ENCODE measurements around the gene LRRC38.

DNA sequence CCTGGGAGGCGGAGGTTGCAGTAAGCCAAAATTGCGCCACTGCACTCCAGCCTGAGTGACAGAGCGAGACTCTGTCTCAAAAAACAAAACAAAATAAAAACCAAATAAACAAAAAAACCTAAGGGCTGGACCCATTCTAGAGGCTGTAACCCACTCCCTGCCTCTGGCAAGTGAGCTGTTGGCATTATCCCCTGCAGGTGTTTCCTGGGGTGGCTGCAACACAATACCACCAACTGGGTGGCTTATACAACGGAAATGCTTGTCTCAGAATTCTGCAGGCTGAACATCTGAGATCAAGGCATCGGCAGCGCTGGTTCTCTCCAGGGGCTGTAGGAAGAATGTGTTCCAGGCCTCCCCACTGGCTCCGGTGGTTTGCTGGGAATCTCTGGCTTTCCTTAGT is 15.2 kb downstream of the LRRC38 start:
- TF ChIP-seq, protein P1, sequence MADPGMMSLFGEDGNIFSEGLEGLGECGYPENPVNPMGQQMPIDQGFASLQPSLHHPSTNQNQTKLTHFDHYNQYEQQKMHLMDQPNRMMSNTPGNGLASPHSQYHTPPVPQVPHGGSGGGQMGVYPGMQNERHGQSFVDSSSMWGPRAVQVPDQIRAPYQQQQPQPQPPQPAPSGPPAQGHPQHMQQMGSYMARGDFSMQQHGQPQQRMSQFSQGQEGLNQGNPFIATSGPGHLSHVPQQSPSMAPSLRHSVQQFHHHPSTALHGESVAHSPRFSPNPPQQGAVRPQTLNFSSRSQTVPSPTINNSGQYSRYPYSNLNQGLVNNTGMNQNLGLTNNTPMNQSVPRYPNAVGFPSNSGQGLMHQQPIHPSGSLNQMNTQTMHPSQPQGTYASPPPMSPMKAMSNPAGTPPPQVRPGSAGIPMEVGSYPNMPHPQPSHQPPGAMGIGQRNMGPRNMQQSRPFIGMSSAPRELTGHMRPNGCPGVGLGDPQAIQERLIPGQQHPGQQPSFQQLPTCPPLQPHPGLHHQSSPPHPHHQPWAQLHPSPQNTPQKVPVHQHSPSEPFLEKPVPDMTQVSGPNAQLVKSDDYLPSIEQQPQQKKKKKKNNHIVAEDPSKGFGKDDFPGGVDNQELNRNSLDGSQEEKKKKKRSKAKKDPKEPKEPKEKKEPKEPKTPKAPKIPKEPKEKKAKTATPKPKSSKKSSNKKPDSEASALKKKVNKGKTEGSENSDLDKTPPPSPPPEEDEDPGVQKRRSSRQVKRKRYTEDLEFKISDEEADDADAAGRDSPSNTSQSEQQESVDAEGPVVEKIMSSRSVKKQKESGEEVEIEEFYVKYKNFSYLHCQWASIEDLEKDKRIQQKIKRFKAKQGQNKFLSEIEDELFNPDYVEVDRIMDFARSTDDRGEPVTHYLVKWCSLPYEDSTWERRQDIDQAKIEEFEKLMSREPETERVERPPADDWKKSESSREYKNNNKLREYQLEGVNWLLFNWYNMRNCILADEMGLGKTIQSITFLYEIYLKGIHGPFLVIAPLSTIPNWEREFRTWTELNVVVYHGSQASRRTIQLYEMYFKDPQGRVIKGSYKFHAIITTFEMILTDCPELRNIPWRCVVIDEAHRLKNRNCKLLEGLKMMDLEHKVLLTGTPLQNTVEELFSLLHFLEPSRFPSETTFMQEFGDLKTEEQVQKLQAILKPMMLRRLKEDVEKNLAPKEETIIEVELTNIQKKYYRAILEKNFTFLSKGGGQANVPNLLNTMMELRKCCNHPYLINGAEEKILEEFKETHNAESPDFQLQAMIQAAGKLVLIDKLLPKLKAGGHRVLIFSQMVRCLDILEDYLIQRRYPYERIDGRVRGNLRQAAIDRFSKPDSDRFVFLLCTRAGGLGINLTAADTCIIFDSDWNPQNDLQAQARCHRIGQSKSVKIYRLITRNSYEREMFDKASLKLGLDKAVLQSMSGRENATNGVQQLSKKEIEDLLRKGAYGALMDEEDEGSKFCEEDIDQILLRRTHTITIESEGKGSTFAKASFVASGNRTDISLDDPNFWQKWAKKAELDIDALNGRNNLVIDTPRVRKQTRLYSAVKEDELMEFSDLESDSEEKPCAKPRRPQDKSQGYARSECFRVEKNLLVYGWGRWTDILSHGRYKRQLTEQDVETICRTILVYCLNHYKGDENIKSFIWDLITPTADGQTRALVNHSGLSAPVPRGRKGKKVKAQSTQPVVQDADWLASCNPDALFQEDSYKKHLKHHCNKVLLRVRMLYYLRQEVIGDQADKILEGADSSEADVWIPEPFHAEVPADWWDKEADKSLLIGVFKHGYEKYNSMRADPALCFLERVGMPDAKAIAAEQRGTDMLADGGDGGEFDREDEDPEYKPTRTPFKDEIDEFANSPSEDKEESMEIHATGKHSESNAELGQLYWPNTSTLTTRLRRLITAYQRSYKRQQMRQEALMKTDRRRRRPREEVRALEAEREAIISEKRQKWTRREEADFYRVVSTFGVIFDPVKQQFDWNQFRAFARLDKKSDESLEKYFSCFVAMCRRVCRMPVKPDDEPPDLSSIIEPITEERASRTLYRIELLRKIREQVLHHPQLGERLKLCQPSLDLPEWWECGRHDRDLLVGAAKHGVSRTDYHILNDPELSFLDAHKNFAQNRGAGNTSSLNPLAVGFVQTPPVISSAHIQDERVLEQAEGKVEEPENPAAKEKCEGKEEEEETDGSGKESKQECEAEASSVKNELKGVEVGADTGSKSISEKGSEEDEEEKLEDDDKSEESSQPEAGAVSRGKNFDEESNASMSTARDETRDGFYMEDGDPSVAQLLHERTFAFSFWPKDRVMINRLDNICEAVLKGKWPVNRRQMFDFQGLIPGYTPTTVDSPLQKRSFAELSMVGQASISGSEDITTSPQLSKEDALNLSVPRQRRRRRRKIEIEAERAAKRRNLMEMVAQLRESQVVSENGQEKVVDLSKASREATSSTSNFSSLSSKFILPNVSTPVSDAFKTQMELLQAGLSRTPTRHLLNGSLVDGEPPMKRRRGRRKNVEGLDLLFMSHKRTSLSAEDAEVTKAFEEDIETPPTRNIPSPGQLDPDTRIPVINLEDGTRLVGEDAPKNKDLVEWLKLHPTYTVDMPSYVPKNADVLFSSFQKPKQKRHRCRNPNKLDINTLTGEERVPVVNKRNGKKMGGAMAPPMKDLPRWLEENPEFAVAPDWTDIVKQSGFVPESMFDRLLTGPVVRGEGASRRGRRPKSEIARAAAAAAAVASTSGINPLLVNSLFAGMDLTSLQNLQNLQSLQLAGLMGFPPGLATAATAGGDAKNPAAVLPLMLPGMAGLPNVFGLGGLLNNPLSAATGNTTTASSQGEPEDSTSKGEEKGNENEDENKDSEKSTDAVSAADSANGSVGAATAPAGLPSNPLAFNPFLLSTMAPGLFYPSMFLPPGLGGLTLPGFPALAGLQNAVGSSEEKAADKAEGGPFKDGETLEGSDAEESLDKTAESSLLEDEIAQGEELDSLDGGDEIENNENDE (IDR thresholded peaks at IDR 0.05; ENCODE audit: insufficient replicate concordance, low read length), result no peak
- TF ChIP-seq EP300 (IDR thresholded peaks at IDR 0.05; ENCODE audit: borderline replicate concordance in 1 of 2, low read depth in 2 of 2, low read length in 2 of 2) (no peak), NRF1 (IDR thresholded peaks at IDR 0.05; ENCODE audit: low read depth, low read length) (no peak), CBX5 (IDR thresholded peaks at IDR 0.05; ENCODE audit: low read depth, low read length) (no peak), POLR2A (IDR thresholded peaks at IDR 0.05; ENCODE audit: control extremely low read depth in 1 of 2, low read depth in 2 of 2, low read length in 2 of 2) (no peak)
- TF ChIP-seq, protein P2, sequence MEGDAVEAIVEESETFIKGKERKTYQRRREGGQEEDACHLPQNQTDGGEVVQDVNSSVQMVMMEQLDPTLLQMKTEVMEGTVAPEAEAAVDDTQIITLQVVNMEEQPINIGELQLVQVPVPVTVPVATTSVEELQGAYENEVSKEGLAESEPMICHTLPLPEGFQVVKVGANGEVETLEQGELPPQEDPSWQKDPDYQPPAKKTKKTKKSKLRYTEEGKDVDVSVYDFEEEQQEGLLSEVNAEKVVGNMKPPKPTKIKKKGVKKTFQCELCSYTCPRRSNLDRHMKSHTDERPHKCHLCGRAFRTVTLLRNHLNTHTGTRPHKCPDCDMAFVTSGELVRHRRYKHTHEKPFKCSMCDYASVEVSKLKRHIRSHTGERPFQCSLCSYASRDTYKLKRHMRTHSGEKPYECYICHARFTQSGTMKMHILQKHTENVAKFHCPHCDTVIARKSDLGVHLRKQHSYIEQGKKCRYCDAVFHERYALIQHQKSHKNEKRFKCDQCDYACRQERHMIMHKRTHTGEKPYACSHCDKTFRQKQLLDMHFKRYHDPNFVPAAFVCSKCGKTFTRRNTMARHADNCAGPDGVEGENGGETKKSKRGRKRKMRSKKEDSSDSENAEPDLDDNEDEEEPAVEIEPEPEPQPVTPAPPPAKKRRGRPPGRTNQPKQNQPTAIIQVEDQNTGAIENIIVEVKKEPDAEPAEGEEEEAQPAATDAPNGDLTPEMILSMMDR (IDR thresholded peaks at IDR 0.05; ENCODE audit: control extremely low read depth in 1 of 3, insufficient read depth in 1 of 3, low read depth in 1 of 3, low read length in 3 of 3), result peak in 1 of 3 experiments; percentile 11; a peak in 1 of 4 replicates
